Keratinocyte (primary cell): ENCODE data around the gene UBE2D1. TPM values are rescaled to one million over a fixed set of nuclear protein-coding genes. Genes with fewer than 3 reads are reported as not detected.

Experiments used
- DNase-seq: peaks from one replicate; pipeline ENCODE4 v3.0.0-alpha.2; 2011; ENCODE audit warnings: low read depth, missing footprints, low spot score
- FAIRE-seq: peaks from 2 replicates; lab custom pipeline; 2011; peaks lifted over from hg19 to GRCh38; lab: Jason Lieb, UNC
- H2AFZ ChIP-seq: 2 replicates; pipeline ENCODE4 v1.6.0; 2012; ENCODE audit warnings: low read length, control low read depth, inconsistent platforms; ENCODE audit not compliant: control insufficient read depth
- H3K27ac ChIP-seq: 2 replicates; pipeline ENCODE4 v1.5.1; 2011; ENCODE audit warnings: low read length; ENCODE audit not compliant: control insufficient read depth, insufficient read depth
- H3K27me3 ChIP-seq: 3 replicates; pipeline ENCODE4 v1.6.0; 2011; ENCODE audit warnings: low read length; ENCODE audit not compliant: control insufficient read depth, insufficient read depth; ENCODE audit errors: extremely low read depth
- H3K36me3 ChIP-seq, 2 experiments: 2 replicates in 1 of 2; 3 replicates in 1 of 2; pipeline ENCODE4 v1.5.1; 2011; ENCODE audit warnings: low read length in 2 of 2, mild to moderate bottlenecking in 1 of 2; ENCODE audit not compliant: control insufficient read depth in 2 of 2, insufficient read depth in 2 of 2; ENCODE audit errors: extremely low read depth in 1 of 2
- H3K4me1 ChIP-seq: 3 replicates; pipeline ENCODE4 v1.5.1; 2011; ENCODE audit warnings: low read length; ENCODE audit not compliant: control insufficient read depth, insufficient read depth; ENCODE audit errors: extremely low read depth
- H3K4me2 ChIP-seq: 3 replicates; pipeline ENCODE4 v1.6.0; 2011; ENCODE audit warnings: low read depth, low read length; ENCODE audit not compliant: control insufficient read depth, insufficient read depth; ENCODE audit errors: extremely low read depth
- H3K4me3 ChIP-seq, 3 experiments: fragments of 200-600 bp in 1 of 3; sonication (generic) in 1 of 3; 2 replicates in 2 of 3; 3 replicates in 1 of 3; pipeline ENCODE4 v1.5.1; 2011 to 2016; ENCODE audit warnings: low read length in 3 of 3, mild to moderate bottlenecking in 3 of 3, control low read depth in 2 of 3, inconsistent platforms in 1 of 3, low read depth in 1 of 3, mixed read lengths in 1 of 3, mixed run types in 1 of 3, moderate library complexity in 1 of 3; ENCODE audit not compliant: control insufficient read depth in 2 of 3, insufficient read depth in 2 of 3; ENCODE audit errors: extremely low read depth in 1 of 3
- H3K79me2 ChIP-seq: 2 replicates; pipeline ENCODE4 v1.6.0; 2012; ENCODE audit warnings: low read length; ENCODE audit not compliant: control insufficient read depth, insufficient read depth
- H3K9ac ChIP-seq: 3 replicates; pipeline ENCODE4 v1.6.0; 2011; ENCODE audit warnings: low read length; ENCODE audit not compliant: control insufficient read depth, insufficient read depth; ENCODE audit errors: extremely low read depth
- H3K9me1 ChIP-seq: 3 replicates; pipeline ENCODE4 v1.6.0; 2011; ENCODE audit warnings: low read length; ENCODE audit not compliant: control insufficient read depth, insufficient read depth; ENCODE audit errors: extremely low read depth
- H3K9me3 ChIP-seq: 2 replicates; pipeline ENCODE4 v1.5.1; 2012; ENCODE audit warnings: low read depth, low read length; ENCODE audit not compliant: control insufficient read depth
- H4K20me1 ChIP-seq: 3 replicates; pipeline ENCODE4 v1.6.0; 2011; ENCODE audit warnings: low read length; ENCODE audit not compliant: control insufficient read depth, insufficient read depth; ENCODE audit errors: extremely low read depth
- CTCF ChIP-seq, 3 experiments: IDR thresholded peaks in 1 of 3; conservative IDR thresholded peaks in 1 of 3; optimal IDR thresholded peaks in 1 of 3; 2 replicates in 2 of 3; 3 replicates in 1 of 3; pipeline versions ENCODE3 to v1.5.1; 2011; ENCODE audit warnings: low read length in 3 of 3, mild to moderate bottlenecking in 3 of 3, moderate library complexity in 2 of 3, control low read depth in 1 of 3, inconsistent platforms in 1 of 3; ENCODE audit not compliant: insufficient read depth in 2 of 3; ENCODE audit errors: extremely low read depth in 1 of 3
- EZH2 ChIP-seq: IDR thresholded peaks from one replicate; pipeline ENCODE4 v1.6.1; 2012; ENCODE audit warnings: inconsistent platforms, mild to moderate bottlenecking, low read length, moderate library complexity
- dilution Hi-C: fragments of 300-500 bp; cut with MboI; formaldehyde crosslinking; loops from one replicate; pipeline ENCODE4 v1.7.0; 2020; ENCODE audit warnings: low sequenced_read_pairs; ENCODE audit not compliant: extremely low pct_ligation_motif_present
- polyA plus RNA-seq, 5 experiments: library from polyadenylated mRNA; depleted of rRNA in 3 of 5; stranded (reverse) in 3 of 5; stranded (forward) in 1 of 5; unstranded in 1 of 5; fragments of >200 nt; gene quantifications; 1 replicate in 1 of 5; 2 replicates in 3 of 5; 3 replicates in 1 of 5; pipeline versions ENCODE4 v1.2.1 to v1.2.3, GENCODE V29; 2011 to 2012; ENCODE audit warnings: missing spikeins in 2 of 5, low read depth in 1 of 5, low replicate concordance in 1 of 5

Gene UBE2D1
- polyA plus RNA-seq, 1 donor (not counting 4 experiments of a cell fraction or from before 2014, with no cell fraction given) = 25.4 TPM

- no peaks in the 10 kb centered on the region for H3K36me3 ChIP-seq
- H3K4me3 ChIP-seq = no peak overlapping the region
- H4K20me1 ChIP-seq = no peaks in the 10 kb centered on the region
- H3K79me2 ChIP-seq = no peaks in the 10 kb centered on the region
- H3K9me1 ChIP-seq = no peaks in the 10 kb centered on the region
- dilution Hi-C loops = no loop called here
- H3K27ac ChIP-seq = no peak overlapping the region
- no peak overlapping the region for H3K9ac ChIP-seq
- H2AFZ ChIP-seq = no peak overlapping the region
- DNase-seq = no peak
- no peaks in the 10 kb centered on the region for H3K9me3 ChIP-seq
- peaks cover 4% of the 10 kb centered on the region for H3K4me1 ChIP-seq
- TF ChIP-seq CTCF (optimal IDR thresholded peaks at IDR 0.05 in 1 of 3, IDR thresholded peaks at IDR 0.05 in 1 of 3, conservative IDR thresholded peaks at IDR 0.05 in 1 of 3; ENCODE audit: extremely low read depth in 1 of 3, insufficient read depth in 2 of 3, low read length in 3 of 3) = no peak
- no peak for TF ChIP-seq EZH2
- no peak overlapping the region for H3K4me2 ChIP-seq
- H3K27me3 ChIP-seq = no peaks in the 10 kb centered on the region
- peak; percentile 41 for FAIRE-seq
These were observed 38.6 kb downstream of the UBE2D1 start for GRCh38 chr10:58373442-58373827.

GRCh38 chr10:58382489-58382995 is 47.7 kb downstream of the UBE2D1 start:
- no peak for FAIRE-seq
- Histone ChIP-seq H3K4me1 (peaks cover 17% of the 10 kb centered on the region), H3K27ac (no peak overlapping the region), H3K36me3 (peaks cover 0 to 11% of the 10 kb centered on the region in 2 experiments), H3K9me3 (no peaks in the 10 kb centered on the region), H3K27me3 (no peaks in the 10 kb centered on the region), H3K4me2 (no peak overlapping the region), H3K4me3 (no peak overlapping the region), H3K9ac (no peak overlapping the region), H2AFZ (no peak overlapping the region), H4K20me1 (no peaks in the 10 kb centered on the region), H3K9me1 (no peaks in the 10 kb centered on the region), H3K79me2 (peaks cover 23% of the 10 kb centered on the region)
- DNase-seq = no peak
- TF ChIP-seq EZH2 = no peak
- no peak for TF ChIP-seq CTCF (optimal IDR thresholded peaks at IDR 0.05 in 1 of 3, IDR thresholded peaks at IDR 0.05 in 1 of 3, conservative IDR thresholded peaks at IDR 0.05 in 1 of 3; ENCODE audit: extremely low read depth in 1 of 3, insufficient read depth in 2 of 3, low read length in 3 of 3)
- dilution Hi-C loops = no loop called here
